ENCODE measurements around the gene C11orf24.
A peak's percentile ranks its signal among the peaks of the same experiment; 100 is the strongest.

DNA sequence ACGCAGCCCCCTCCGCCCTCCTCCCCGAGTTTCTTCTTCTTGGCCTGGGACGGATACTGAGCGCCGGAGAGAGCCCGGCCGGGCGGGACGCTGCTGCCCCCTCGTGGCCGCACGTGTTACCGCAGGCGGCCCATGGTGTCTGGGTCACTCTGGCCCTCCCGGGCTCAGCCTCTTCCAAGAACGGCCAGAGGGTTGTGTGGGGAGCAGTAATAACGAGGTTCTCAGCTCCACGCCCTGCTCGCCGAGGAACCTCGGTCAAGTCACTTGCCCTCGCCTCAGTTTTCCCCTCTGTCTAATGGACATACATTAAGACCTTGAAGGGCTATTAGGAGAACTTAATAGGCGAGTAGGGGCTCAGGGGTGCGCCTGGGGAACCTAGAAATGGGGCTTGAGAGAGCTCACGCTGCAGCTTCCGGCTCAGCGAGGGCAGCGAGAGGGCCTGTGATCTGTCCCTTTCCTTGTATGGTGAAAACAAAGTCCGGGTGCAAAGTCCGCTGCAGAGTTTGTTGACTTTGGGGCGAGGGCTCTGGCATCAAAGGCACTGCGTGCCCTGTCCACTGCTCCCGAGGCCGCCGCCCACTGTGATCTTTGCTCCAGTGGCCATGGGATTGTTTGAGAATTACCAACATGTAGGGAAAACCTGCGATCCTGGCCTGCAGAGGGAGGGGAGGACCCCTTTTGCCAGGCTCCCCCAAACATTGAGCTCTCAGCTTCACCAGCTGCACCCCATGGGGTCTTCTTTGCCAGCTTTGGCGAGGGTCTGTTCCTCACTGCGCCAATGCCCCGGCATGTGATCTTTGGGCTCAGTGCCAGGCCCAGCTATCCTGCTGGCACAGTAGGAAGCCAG lies 26.3 kb upstream of the C11orf24 start:
- TF ChIP-seq CTCF (IDR thresholded peaks at IDR 0.05) (peak in 11 of 12 donors; percentile 94 to 99 (median 98)), POLR2A (IDR thresholded peaks at IDR 0.05) (no peak)

Data from heart left ventricle (tissue), 13 donors.